Urothelium cell line (cell line): ENCODE results near the gene CSRNP3.

Experiments
- DNase-seq: peaks from one replicate; pipeline ENCODE4 v3.0.0; 2011; ENCODE audit warnings: low spot score, mixed read lengths
- FAIRE-seq: peaks from 2 replicates; lab custom pipeline; 2011; peaks lifted over from hg19 to GRCh38; lab: Jason Lieb, UNC

Gene CSRNP3

GRCh38 chr2:165467921-165468320, 1.6 kb upstream of the CSRNP3 start:
- DNase-seq, result no peak

GRCh38 chr2:165470361-165470760, 863 bp downstream of the CSRNP3 start:
- DNase-seq (no peak), FAIRE-seq (no peak)

More at GRCh38 chr2:165467921-165468320, 1.6 kb upstream of the CSRNP3 start:
- FAIRE-seq, result no peak

- FAIRE-seq, result no peak
- DNase-seq, result no peak
Measured at GRCh38 chr2:165471349-165471950, 2.0 kb downstream of the CSRNP3 start.

- DNase-seq (no peak), FAIRE-seq (no peak)
Measured at GRCh38 chr2:165472922-165473321, 3.4 kb downstream of the CSRNP3 start.

GRCh38 chr2:165474619-165475276, 5.2 kb downstream of the CSRNP3 start:
- FAIRE-seq, result no peak
- DNase-seq, result no peak

- FAIRE-seq, result no peak
- DNase-seq, result no peak
Measured at GRCh38 chr2:165475277-165476004, 5.9 kb downstream of the CSRNP3 start.

- DNase-seq (no peak), FAIRE-seq (no peak)
Measured at GRCh38 chr2:165479856-165480255, 10.4 kb downstream of the CSRNP3 start.

- FAIRE-seq (no peak), DNase-seq (no peak)
Measured at GRCh38 chr2:165494573-165494972, 25.1 kb downstream of the CSRNP3 start.

- DNase-seq, result no peak
- no peak for FAIRE-seq
Measured at GRCh38 chr2:165497659-165498317, 28.3 kb downstream of the CSRNP3 start.

GRCh38 chr2:165499131-165499530, 29.6 kb downstream of the CSRNP3 start:
- no peak for DNase-seq
- no peak for FAIRE-seq

GRCh38 chr2:165500001-165500400, 30.5 kb downstream of the CSRNP3 start:
- FAIRE-seq, result no peak
- DNase-seq, result no peak

GRCh38 chr2:165500816-165501215, 31.3 kb downstream of the CSRNP3 start:
- DNase-seq (no peak), FAIRE-seq (no peak)

GRCh38 chr2:165505514-165505913, 36.0 kb downstream of the CSRNP3 start:
- FAIRE-seq (no peak), DNase-seq (no peak)

GRCh38 chr2:165508927-165509326, 39.4 kb downstream of the CSRNP3 start:
- DNase-seq (no peak), FAIRE-seq (no peak)

GRCh38 chr2:165513479-165513878, 44.0 kb downstream of the CSRNP3 start:
- FAIRE-seq, result no peak
- no peak for DNase-seq

- DNase-seq (no peak), FAIRE-seq (no peak)
Measured at GRCh38 chr2:165518611-165519010, 49.1 kb downstream of the CSRNP3 start.

- no peak for FAIRE-seq
- DNase-seq, result no peak
Measured at GRCh38 chr2:165522719-165523118, 53.2 kb downstream of the CSRNP3 start.

GRCh38 chr2:165524720-165525119, 55.2 kb downstream of the CSRNP3 start:
- DNase-seq, result no peak

GRCh38 chr2:165528691-165529090, 59.2 kb downstream of the CSRNP3 start:
- FAIRE-seq (no peak), DNase-seq (no peak)

More at GRCh38 chr2:165524720-165525119, 55.2 kb downstream of the CSRNP3 start:
- no peak for FAIRE-seq

GRCh38 chr2:165529130-165529529, 59.6 kb downstream of the CSRNP3 start:
- FAIRE-seq (no peak), DNase-seq (no peak)

- FAIRE-seq, result no peak
- no peak for DNase-seq
Measured at GRCh38 chr2:165533331-165533730, 63.8 kb downstream of the CSRNP3 start.
